T-helper 17 cell (primary cell): Measurements from ENCODE around the gene CDH4. TPM values are rescaled to one million over a fixed set of nuclear protein-coding genes. Genes with fewer than 3 reads are reported as not detected.

Experiments used
- ATAC-seq: fragments of 150-1000 bp; cut with Tn5 transposase; 2 replicates; pipeline ENCODE4 v1.10.0; 2021; ENCODE audit warnings: mild to moderate bottlenecking, moderate library complexity
- DNase-seq, 3 donors: peaks; one replicate each; pipeline versions ENCODE4 v3.0.0 to v3.0.0-alpha.2; 2020 to 2021
- H3K9me3 ChIP-seq: one replicate; pipeline ENCODE4 v1.7.0; 2013; ENCODE audit warnings: low read length, mild to moderate bottlenecking; ENCODE audit not compliant: control insufficient read depth, poor library complexity, severe bottlenecking
- H3K27ac Mint-ChIP-seq: one replicate; pipeline ENCODE4 v1.8.0; 2022; ENCODE audit warnings: mild to moderate bottlenecking, moderate library complexity, mixed read lengths
- H3K27me3 Mint-ChIP-seq: one replicate; pipeline ENCODE4 v1.8.0; 2022; ENCODE audit warnings: mixed read lengths
- H3K36me3 Mint-ChIP-seq: one replicate; pipeline ENCODE4 v1.8.0; 2022; ENCODE audit warnings: low read depth, mixed read lengths
- H3K4me1 Mint-ChIP-seq: one replicate; pipeline ENCODE4 v1.8.0; 2022; ENCODE audit warnings: mild to moderate bottlenecking, mixed read lengths
- H3K4me3 Mint-ChIP-seq: one replicate; pipeline ENCODE4 v1.8.0; 2022; ENCODE audit warnings: mild to moderate bottlenecking, moderate library complexity, mixed read lengths
- total RNA-seq, 4 donors: library from RNA in 2 of 4; stranded (reverse) in 2 of 4; gene quantifications; one replicate each; pipeline ENCODE4 v1.2.3 and lab custom pipeline; 2022 to 2026

CDH4 gene
- total RNA-seq, 2 donors from 2014 or later, result 0.55 to 0.67 TPM

GRCh38 chr20:61562897-61563504 is 310.9 kb downstream of the CDH4 start:
- Mint-ChIP-seq H3K27me3 (no peaks in the 10 kb centered on the region), H3K4me1 (no peaks in the 10 kb centered on the region), H3K4me3 (no peak overlapping the region), H3K36me3 (no peaks in the 10 kb centered on the region), H3K27ac (no peak overlapping the region)
- DNase-seq (no peak), ATAC-seq (no peak)
- H3K9me3 ChIP-seq, result no peaks in the 10 kb centered on the region

- Mint-ChIP-seq H3K36me3 (no peaks in the 10 kb centered on the region), H3K4me3 (no peak overlapping the region), H3K27ac (no peak overlapping the region), H3K27me3 (no peaks in the 10 kb centered on the region), H3K4me1 (no peaks in the 10 kb centered on the region)
- ATAC-seq, result no peak
- DNase-seq, result no peak
- H3K9me3 ChIP-seq, result no peaks in the 10 kb centered on the region
These were observed 312.6 kb downstream of the CDH4 start for GRCh38 chr20:61564628-61565027.

GRCh38 chr20:61565791-61566190 is 313.7 kb downstream of the CDH4 start:
- DNase-seq (no peak), ATAC-seq (no peak)
- Mint-ChIP-seq H3K4me3 (no peak overlapping the region), H3K27ac (no peak overlapping the region), H3K4me1 (no peaks in the 10 kb centered on the region), H3K27me3 (no peaks in the 10 kb centered on the region), H3K36me3 (no peaks in the 10 kb centered on the region)
- H3K9me3 ChIP-seq, result no peaks in the 10 kb centered on the region

DNA sequence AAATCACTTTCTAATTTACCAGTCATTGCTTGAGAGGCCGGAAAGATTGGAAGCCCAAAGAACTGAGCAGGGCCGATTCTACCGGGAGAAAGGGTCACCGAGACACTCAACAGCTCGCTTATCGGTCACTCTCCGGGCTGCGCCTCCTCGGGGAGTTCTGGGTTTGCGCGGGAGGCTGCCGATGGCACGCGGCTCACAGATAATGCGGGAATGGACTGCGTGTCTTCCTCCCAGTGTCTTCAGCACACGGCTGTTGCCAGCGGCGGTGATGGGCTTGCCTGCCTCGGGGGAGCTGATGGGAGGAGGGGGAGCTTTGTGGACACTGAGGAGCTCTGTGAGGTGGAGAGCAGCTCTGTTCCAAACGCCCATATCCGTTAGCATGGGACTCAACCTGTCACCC is 314.6 kb downstream of the CDH4 start:
- H3K4me3 Mint-ChIP-seq, result no peak overlapping the region
- H3K27me3 Mint-ChIP-seq, result no peaks in the 10 kb centered on the region
- ATAC-seq (no peak), DNase-seq (no peak)
- H3K4me1 Mint-ChIP-seq, result no peaks in the 10 kb centered on the region
- no peaks in the 10 kb centered on the region for H3K36me3 Mint-ChIP-seq
- no peaks in the 10 kb centered on the region for H3K9me3 ChIP-seq
- H3K27ac Mint-ChIP-seq, result no peak overlapping the region

GRCh38 chr20:61567204-61567603 is 315.1 kb downstream of the CDH4 start:
- Mint-ChIP-seq H3K4me3 (no peak overlapping the region), H3K36me3 (no peaks in the 10 kb centered on the region), H3K4me1 (no peaks in the 10 kb centered on the region), H3K27ac (no peak overlapping the region), H3K27me3 (no peaks in the 10 kb centered on the region)
- no peak for DNase-seq
- H3K9me3 ChIP-seq, result no peaks in the 10 kb centered on the region
- no peak for ATAC-seq

GRCh38 chr20:61569825-61570224 is 317.8 kb downstream of the CDH4 start:
- H3K27me3 Mint-ChIP-seq, result no peaks in the 10 kb centered on the region
- DNase-seq, result no peak
- no peak overlapping the region for H3K27ac Mint-ChIP-seq
- H3K4me1 Mint-ChIP-seq, result no peaks in the 10 kb centered on the region
- H3K4me3 Mint-ChIP-seq, result no peak overlapping the region
- no peak for ATAC-seq
- H3K9me3 ChIP-seq, result no peaks in the 10 kb centered on the region
- no peaks in the 10 kb centered on the region for H3K36me3 Mint-ChIP-seq

DNA sequence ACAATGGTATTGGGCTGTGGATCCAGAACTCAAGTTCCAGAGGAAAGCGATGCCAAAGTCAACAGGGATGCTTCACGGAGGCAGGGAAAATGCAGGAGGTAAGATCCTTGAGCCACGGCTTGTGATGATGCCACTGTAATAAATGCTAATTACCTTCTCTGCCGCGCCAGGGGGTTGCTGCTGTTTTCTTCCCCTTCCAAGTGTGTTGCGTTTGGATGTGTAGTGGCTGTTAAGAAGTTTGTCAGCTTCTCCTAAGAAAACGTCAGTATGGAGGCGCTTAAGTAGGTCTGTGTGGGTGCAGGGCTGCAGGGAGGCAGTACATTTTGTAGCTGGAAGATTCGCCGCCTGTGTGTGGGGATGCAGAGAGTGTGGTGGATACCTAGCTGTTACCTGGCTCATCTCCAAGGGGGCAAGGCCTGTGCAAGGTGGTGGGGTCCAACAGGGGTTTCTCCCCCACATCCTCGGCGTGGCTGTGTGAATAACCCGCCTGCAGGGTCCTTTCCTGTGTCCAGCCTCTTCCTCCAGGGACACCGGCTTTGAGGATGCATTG is 318.7 kb downstream of the CDH4 start:
- H3K9me3 ChIP-seq, result no peaks in the 10 kb centered on the region
- no peaks in the 10 kb centered on the region for H3K36me3 Mint-ChIP-seq
- no peak overlapping the region for H3K4me3 Mint-ChIP-seq
- no peak overlapping the region for H3K27ac Mint-ChIP-seq
- ATAC-seq, result no peak
- no peaks in the 10 kb centered on the region for H3K27me3 Mint-ChIP-seq
- DNase-seq, result no peak
- no peaks in the 10 kb centered on the region for H3K4me1 Mint-ChIP-seq

DNA sequence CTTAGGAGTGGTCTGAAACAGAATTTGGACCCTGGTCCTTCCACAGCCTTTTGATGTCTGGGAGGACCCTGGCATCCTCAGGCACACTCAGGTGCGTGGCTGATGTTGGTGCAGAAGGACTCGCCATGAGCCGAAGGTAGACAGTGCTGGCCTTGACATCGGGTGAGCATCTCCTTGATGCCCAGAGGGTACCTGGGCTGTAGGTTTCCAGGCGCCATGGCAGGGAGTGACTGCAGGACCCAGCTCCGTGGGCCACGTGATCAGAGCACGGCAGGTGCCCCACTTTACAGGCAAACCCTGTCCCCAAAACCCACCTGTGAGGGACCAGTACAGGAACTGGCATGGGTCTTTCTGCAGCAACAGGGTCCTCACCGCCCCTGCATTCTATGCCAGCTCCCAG is 319.2 kb downstream of the CDH4 start:
- no peaks in the 10 kb centered on the region for H3K4me1 Mint-ChIP-seq
- H3K36me3 Mint-ChIP-seq, result no peaks in the 10 kb centered on the region
- ATAC-seq (no peak), DNase-seq (no peak)
- H3K9me3 ChIP-seq, result no peaks in the 10 kb centered on the region
- H3K27ac Mint-ChIP-seq, result no peak overlapping the region
- no peaks in the 10 kb centered on the region for H3K27me3 Mint-ChIP-seq
- H3K4me3 Mint-ChIP-seq, result no peak overlapping the region

- no peak overlapping the region for H3K4me3 Mint-ChIP-seq
- no peaks in the 10 kb centered on the region for H3K9me3 ChIP-seq
- H3K36me3 Mint-ChIP-seq, result no peaks in the 10 kb centered on the region
- H3K27ac Mint-ChIP-seq, result no peak overlapping the region
- no peak for ATAC-seq
- DNase-seq, result no peak
- no peaks in the 10 kb centered on the region for H3K27me3 Mint-ChIP-seq
- no peaks in the 10 kb centered on the region for H3K4me1 Mint-ChIP-seq
These were observed 320.1 kb downstream of the CDH4 start for GRCh38 chr20:61571916-61572711.

- no peaks in the 10 kb centered on the region for H3K4me1 Mint-ChIP-seq
- DNase-seq, result no peak
- no peak overlapping the region for H3K27ac Mint-ChIP-seq
- no peak overlapping the region for H3K4me3 Mint-ChIP-seq
- no peaks in the 10 kb centered on the region for H3K36me3 Mint-ChIP-seq
- H3K27me3 Mint-ChIP-seq, result no peaks in the 10 kb centered on the region
- no peak for ATAC-seq
- no peaks in the 10 kb centered on the region for H3K9me3 ChIP-seq
These were observed 320.7 kb downstream of the CDH4 start for GRCh38 chr20:61572789-61573188.

DNA sequence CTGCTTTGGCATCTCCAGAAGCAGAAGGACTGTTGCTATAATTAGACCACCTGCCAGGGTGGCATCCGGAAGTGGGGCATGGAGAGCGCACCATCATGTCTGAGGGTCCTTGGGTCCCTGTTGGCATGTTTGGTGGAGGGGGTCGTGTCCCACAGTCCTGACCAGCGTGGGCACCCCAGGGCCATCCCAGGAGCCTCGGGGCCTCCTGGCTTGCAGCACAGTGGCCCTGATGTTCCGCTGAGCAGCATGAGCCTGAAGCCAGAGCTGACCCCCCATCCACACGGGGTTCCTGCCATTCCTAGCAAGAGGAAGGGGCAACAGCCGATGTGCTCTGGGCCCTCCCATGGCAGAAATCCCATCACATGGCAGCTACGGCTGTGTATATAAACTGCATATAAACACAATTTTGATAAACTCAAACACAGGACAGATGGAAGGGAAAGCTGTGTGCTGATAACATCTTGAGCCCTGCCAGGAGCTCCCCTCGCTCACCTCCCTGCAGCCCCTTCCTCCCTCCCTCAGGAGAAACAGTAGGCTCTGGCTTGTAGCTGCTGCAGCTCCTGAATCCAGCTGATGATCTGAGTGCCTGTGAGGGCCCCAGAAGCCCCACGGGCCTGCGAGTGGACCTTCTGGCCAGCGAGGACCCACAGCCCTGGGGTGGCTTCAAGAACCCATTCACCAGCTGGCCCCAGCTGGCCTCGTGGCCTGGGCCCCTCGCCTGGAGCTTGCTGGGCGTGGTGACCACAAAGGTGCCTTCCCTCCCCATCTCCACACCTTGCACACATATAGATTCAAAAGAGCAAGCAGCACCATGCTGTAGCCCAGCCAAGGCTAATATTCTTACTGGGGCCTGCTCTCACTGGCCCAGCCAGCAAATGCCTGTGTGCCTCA is 321.6 kb downstream of the CDH4 start:
- Mint-ChIP-seq H3K4me1 (no peaks in the 10 kb centered on the region), H3K27me3 (no peaks in the 10 kb centered on the region), H3K4me3 (no peak overlapping the region), H3K36me3 (no peaks in the 10 kb centered on the region), H3K27ac (no peak overlapping the region)
- ATAC-seq (no peak), DNase-seq (no peak)
- no peaks in the 10 kb centered on the region for H3K9me3 ChIP-seq

GRCh38 chr20:61575151-61575937 is 323.3 kb downstream of the CDH4 start:
- H3K27me3 Mint-ChIP-seq, result no peaks in the 10 kb centered on the region
- no peak overlapping the region for H3K27ac Mint-ChIP-seq
- no peaks in the 10 kb centered on the region for H3K36me3 Mint-ChIP-seq
- H3K9me3 ChIP-seq, result no peaks in the 10 kb centered on the region
- no peak overlapping the region for H3K4me3 Mint-ChIP-seq
- DNase-seq (no peak), ATAC-seq (no peak)
- no peaks in the 10 kb centered on the region for H3K4me1 Mint-ChIP-seq
